ENCODE results near the gene CABLES1.

CABLES1 gene

GRCh38 chr18:23169673-23170044 is 34.4 kb downstream of the CABLES1 start:
- no peak for DNase-seq (ENCODE audit: low spot score)

- DNase-seq (ENCODE audit: low spot score) = no peak
Observed at GRCh38 chr18:23170137-23170536, 34.9 kb downstream of the CABLES1 start.

GRCh38 chr18:23171581-23172156 is 36.4 kb downstream of the CABLES1 start:
- DNase-seq (ENCODE audit: low spot score) = no peak

- DNase-seq (ENCODE audit: low spot score) = no peak
Observed at GRCh38 chr18:23172591-23173380, 37.5 kb downstream of the CABLES1 start.

GRCh38 chr18:23173912-23174311 is 38.6 kb downstream of the CABLES1 start:
- no peak for DNase-seq (ENCODE audit: low spot score)

- DNase-seq (ENCODE audit: low spot score) = no peak
Observed at GRCh38 chr18:23176701-23177432, 41.6 kb downstream of the CABLES1 start.

- no peak for DNase-seq (ENCODE audit: low spot score)
Observed at GRCh38 chr18:23177433-23178072, 42.3 kb downstream of the CABLES1 start.

- DNase-seq (ENCODE audit: low spot score) = no peak
Observed at GRCh38 chr18:23178201-23178600, 42.9 kb downstream of the CABLES1 start.

GRCh38 chr18:23178661-23179081 is 43.4 kb downstream of the CABLES1 start:
- DNase-seq (ENCODE audit: low spot score) = no peak

- no peak for DNase-seq (ENCODE audit: low spot score)
Observed at GRCh38 chr18:23179416-23179815, 44.1 kb downstream of the CABLES1 start.

- no peak for DNase-seq (ENCODE audit: low spot score)
Observed at GRCh38 chr18:23181547-23181946, 46.3 kb downstream of the CABLES1 start.

- no peak for DNase-seq (ENCODE audit: low spot score)
Observed at GRCh38 chr18:23182606-23183005, 47.3 kb downstream of the CABLES1 start.

- no peak for DNase-seq (ENCODE audit: low spot score)
Observed at GRCh38 chr18:23183411-23184150, 48.3 kb downstream of the CABLES1 start.

- no peak for DNase-seq (ENCODE audit: low spot score)
Observed at GRCh38 chr18:23186781-23187180, 51.5 kb downstream of the CABLES1 start.

- DNase-seq (ENCODE audit: low spot score) = no peak
Observed at GRCh38 chr18:23188068-23188760, 52.9 kb downstream of the CABLES1 start.

GRCh38 chr18:23189099-23189498 is 53.8 kb downstream of the CABLES1 start:
- DNase-seq (ENCODE audit: low spot score) = no peak

- DNase-seq (ENCODE audit: low spot score) = no peak
Observed at GRCh38 chr18:23189768-23190661, 54.7 kb downstream of the CABLES1 start.

- DNase-seq (ENCODE audit: low spot score) = no peak
Observed at GRCh38 chr18:23191232-23191631, 55.9 kb downstream of the CABLES1 start.

GRCh38 chr18:23193742-23194141 is 58.5 kb downstream of the CABLES1 start:
- no peak for DNase-seq (ENCODE audit: low spot score)
